Gastroesophageal sphincter (tissue), 3 donors: ENCODE measurements around the gene AR.

Experiments used
- CTCF ChIP-seq, 4 experiments: fragments of 200-600 bp in 2 of 4; fragments of 450-650 bp in 2 of 4; sonication (generic) in 1 of 4; IDR thresholded peaks; one replicate each; pipeline ENCODE4 v1.5.1; 2017 to 2019; ENCODE audit warnings: antibody characterized with exemption in 4 of 4, mild to moderate bottlenecking in 2 of 4, moderate library complexity in 2 of 4
- POLR2AphosphoS5 ChIP-seq: sonication (generic); formaldehyde crosslinking; IDR thresholded peaks from one replicate; pipeline ENCODE4 v1.6.1; 2017; ENCODE audit warnings: antibody characterized with exemption

- TF ChIP-seq CTCF (IDR thresholded peaks at IDR 0.05): no peak
- TF ChIP-seq POLR2AphosphoS5: no peak
These were observed 187.2 kb downstream of the AR start for GRCh38 chrX:67731061-67731460.
